ENCODE data around the gene RCAN1.
"Not testable (repeated sequence)": the region's sequence is repeated elsewhere in the genome, so short reads cannot be mapped to it uniquely, and the experiment has no call there.

Gene RCAN1

DNA sequence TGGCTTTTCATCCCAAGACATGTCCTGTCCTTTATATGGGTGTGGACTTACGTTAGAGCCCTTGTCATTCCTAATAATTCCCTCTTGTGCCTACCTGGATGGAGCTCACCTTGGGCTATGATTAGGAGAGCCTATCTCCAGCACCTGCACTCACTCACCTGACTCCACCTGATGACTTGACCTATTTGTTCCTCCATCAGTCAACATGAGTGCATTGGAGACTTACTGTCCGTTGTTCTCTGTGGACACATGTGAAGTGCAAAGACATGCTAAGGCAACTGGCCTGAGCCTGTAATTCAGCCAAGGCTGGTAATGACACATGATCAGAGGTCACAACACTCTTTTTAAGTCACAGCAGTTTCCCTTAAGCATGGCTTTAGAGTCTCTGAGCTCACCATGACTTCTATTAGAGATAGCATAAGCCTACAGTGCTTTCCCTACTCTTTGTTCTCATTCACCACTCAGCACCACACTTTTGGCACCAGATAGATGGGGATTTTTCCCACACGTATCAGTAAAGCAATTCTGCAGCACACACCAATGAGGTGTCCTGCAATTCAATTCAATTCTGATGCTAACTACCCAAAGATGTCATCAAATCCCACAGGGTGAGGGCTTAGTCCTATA lies 112.3 kb downstream of the RCAN1 start:
- TF ChIP-seq, protein P1, sequence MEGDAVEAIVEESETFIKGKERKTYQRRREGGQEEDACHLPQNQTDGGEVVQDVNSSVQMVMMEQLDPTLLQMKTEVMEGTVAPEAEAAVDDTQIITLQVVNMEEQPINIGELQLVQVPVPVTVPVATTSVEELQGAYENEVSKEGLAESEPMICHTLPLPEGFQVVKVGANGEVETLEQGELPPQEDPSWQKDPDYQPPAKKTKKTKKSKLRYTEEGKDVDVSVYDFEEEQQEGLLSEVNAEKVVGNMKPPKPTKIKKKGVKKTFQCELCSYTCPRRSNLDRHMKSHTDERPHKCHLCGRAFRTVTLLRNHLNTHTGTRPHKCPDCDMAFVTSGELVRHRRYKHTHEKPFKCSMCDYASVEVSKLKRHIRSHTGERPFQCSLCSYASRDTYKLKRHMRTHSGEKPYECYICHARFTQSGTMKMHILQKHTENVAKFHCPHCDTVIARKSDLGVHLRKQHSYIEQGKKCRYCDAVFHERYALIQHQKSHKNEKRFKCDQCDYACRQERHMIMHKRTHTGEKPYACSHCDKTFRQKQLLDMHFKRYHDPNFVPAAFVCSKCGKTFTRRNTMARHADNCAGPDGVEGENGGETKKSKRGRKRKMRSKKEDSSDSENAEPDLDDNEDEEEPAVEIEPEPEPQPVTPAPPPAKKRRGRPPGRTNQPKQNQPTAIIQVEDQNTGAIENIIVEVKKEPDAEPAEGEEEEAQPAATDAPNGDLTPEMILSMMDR (IDR thresholded peaks at IDR 0.05): no peak
- Histone ChIP-seq H3K27ac (no peak overlapping the region), H3K4me3 (no peak overlapping the region)
- DNase-seq (ENCODE audit: low spot score): no peak

DNA sequence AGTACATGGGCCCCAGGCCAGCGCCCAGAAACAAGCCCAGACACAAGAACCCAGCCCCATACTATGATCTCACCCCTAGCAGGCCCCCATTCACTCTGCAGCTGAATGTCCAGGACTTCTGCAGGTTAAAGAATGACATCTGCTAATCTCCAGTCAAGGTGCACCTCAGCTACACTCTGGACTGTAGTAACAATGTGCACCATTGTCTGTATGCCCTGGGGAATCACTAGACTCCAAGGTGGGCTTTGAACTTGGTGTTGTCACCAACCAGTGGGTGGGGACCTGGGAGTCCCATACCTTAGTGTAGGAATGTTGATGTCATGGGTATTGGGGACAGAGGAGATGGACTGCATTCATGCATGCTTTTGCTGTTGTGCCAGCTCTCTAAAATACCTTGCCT lies 113.2 kb downstream of the RCAN1 start:
- H3K27ac ChIP-seq: no peak overlapping the region
- H3K4me3 ChIP-seq: no peak overlapping the region
- TF ChIP-seq, protein P1 (IDR thresholded peaks at IDR 0.05): no peak
- DNase-seq (ENCODE audit: low spot score): no peak

DNA sequence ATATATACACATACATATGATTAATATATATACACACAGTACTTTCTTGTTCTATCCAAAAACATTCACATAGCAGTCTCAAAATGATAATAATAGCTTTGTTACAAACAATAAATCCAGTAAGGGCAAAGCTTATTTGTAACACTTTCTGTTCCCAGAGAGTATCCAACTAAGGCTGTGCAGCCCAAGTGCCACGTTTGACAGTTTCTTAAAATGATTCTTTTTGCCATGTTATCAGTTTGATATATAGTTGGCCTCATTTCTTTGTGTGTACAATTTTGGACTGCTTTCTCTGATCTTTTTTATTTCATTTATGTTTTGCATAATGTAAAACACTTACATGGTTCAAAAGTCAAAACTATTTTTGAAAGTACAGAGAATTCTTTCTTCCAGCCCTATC lies 114.7 kb downstream of the RCAN1 start:
- no peak for DNase-seq (ENCODE audit: low spot score)
- Histone ChIP-seq H3K4me3 (no peak overlapping the region), H3K27ac (no peak overlapping the region)
- TF ChIP-seq, protein P1 (IDR thresholded peaks at IDR 0.05): no peak

DNA sequence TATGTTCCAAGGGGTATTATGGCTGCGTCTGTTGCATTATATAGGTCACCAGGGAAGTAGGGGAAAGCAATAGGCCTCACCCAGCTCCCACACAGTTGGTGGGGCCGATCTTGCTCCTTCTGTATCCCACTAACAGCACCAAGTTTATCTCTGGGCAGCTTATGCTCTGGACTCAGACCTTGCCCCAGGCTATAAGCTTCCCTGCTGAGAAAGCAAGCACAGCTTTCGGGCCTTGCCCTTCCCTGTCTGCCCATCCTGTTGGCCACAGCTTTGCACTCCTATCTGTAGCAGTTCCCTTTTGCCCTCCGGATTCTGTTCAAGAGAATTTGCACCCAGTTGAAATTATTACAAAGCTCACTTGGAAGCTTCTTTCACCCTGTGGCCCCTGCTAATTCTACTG lies 115.8 kb downstream of the RCAN1 start:
- no peak for DNase-seq (ENCODE audit: low spot score)
- Histone ChIP-seq H3K27ac (no peak overlapping the region), H3K4me3 (no peak overlapping the region)
- TF ChIP-seq, protein P1 (IDR thresholded peaks at IDR 0.05): no peak

DNA sequence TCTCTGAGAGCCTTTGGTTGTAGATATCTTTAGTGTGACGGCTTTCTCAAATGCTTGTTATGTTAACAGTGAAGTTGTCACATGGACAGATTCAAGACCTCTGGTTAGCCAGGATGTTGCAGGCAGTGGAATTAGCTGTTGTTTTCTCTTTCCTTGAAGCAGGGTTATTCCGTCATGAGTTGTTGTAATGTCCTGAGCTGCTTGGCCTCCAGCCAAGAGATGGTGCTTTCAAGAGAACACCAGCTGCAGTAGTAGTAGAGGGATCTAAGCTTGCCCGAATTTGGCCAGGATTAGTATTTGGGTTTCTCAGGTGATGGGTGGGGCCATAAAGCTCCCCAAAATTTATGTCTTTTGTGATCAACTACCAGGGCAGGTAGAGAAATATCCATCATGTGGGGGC lies 116.3 kb downstream of the RCAN1 start:
- Histone ChIP-seq H3K4me3 (no peak overlapping the region), H3K27ac (no peak overlapping the region)
- TF ChIP-seq, protein P1 (IDR thresholded peaks at IDR 0.05): no peak
- no peak for DNase-seq (ENCODE audit: low spot score)

DNA sequence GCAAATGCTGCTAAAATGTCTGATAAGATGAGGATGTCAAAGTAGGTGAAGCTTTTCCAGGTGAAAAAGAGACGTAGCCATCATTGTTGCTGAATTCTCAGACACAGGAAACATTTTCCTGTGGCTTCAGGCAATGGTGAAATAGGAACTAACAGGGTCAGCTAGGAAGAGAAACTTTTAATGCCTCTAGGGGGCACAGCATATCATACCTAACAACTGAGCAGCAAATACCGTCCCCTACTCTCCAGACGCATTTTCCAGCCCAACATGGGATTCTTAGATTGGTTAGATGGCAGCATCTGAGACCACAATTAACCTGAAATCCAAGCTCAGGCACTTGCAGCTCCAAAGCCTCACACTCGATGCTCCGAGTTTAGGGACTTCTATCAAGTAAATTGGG lies 131.1 kb downstream of the RCAN1 start:
- H3K4me3 ChIP-seq; DNase-seq (ENCODE audit: low spot score); H3K27ac ChIP-seq: not testable (repeated sequence)

DNA sequence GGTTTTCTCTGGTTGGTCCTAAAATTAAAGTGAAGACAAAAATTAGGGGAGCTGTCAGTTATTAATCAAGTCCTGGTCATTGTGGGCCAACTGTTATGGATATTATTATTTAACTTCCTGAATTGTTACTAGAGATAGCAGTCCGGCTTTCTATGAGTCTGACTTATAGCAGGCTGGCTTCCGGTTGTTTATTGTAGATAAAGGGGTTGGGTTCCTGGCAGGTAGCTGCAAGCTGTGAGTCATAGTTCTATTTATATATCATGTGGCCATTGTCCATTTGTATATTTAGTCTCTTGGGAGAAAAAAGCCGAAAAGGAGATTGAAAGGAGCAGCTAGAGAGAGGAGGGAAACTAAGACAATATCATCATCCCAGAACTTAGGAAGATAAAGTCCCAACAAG lies 131.5 kb downstream of the RCAN1 start:
- not testable (repeated sequence) for H3K4me3 ChIP-seq; H3K27ac ChIP-seq; DNase-seq (ENCODE audit: low spot score)

DNA sequence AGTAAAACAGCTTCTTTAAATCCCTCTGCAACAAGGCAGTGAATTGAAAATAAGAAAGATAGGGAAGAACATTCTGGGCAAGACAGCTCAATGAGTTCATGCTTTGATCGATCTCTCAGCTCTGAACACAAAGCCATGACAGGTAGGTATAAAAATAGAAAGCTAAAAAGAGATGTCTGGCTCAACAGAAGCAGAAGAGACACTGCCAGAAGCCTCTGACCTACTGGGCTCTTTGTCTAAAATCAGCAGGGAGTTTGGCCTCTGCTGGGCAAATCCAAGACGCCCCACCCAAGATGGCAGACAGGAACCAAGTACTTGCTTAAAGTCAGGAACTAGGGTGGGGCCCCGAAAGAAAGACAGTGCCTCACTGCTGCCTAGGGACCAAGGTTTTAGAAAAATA lies 147.6 kb downstream of the RCAN1 start:
- DNase-seq (ENCODE audit: low spot score); H3K27ac ChIP-seq; H3K4me3 ChIP-seq: not testable (repeated sequence)

Data from coronary artery (tissue), 2 donors.